ENCODE data around the gene COL28A1. TPM values are rescaled to one million over a fixed set of nuclear protein-coding genes. Genes with fewer than 3 reads are reported as not detected.

COL28A1 gene
- total and polyA plus RNA-seq, 5 donors from 2014 or later: 0.35 TPM; not detected in 4

- no peaks in the 10 kb centered on the region for H3K36me3 ChIP-seq (ENCODE audit: control insufficient read depth, insufficient read depth, low read length)
- H3K9me3 Mint-ChIP-seq: peaks cover 0 to 2% (median 0%) of the 10 kb centered on the region in 7 donors
- ATAC-seq (ENCODE audit: low read depth in 2 of 2): no peak
- no peak overlapping the region for H3K27ac Mint-ChIP-seq
- no peaks in the 10 kb centered on the region for H3K9me3 ChIP-seq (ENCODE audit: control insufficient read depth in 2 of 2, low read length in 2 of 2)
- no peaks in the 10 kb centered on the region for H3K4me1 Mint-ChIP-seq
- no peak overlapping the region for H3K4me3 Mint-ChIP-seq
- no peaks in the 10 kb centered on the region for H3K36me3 Mint-ChIP-seq
- no peak overlapping the region for H3K4me3 ChIP-seq (ENCODE audit: low read depth, low read length)
- H3K27ac ChIP-seq (ENCODE audit: insufficient read depth, low read length, poor library complexity, severe bottlenecking): no peak overlapping the region
- no peaks in the 10 kb centered on the region for H3K4me1 ChIP-seq (ENCODE audit: control insufficient read depth, insufficient read depth, low read length, poor library complexity, severe bottlenecking)
- H3K27me3 Mint-ChIP-seq: peaks cover 37% of the 10 kb centered on the region
- peaks cover 9% of the 10 kb centered on the region for H3K27me3 ChIP-seq (ENCODE audit: control insufficient read depth, insufficient read depth, low read length)
- no peak for DNase-seq
Observed at GRCh38 chr7:7516662-7517061, 19.0 kb downstream of the COL28A1 start.

- H3K27me3 ChIP-seq (ENCODE audit: control insufficient read depth, insufficient read depth, low read length): peaks cover 9% of the 10 kb centered on the region
- no peaks in the 10 kb centered on the region for H3K36me3 ChIP-seq (ENCODE audit: control insufficient read depth, insufficient read depth, low read length)
- no peak overlapping the region for H3K27ac ChIP-seq (ENCODE audit: insufficient read depth, low read length, poor library complexity, severe bottlenecking)
- Mint-ChIP-seq H3K27ac (no peak overlapping the region), H3K36me3 (no peaks in the 10 kb centered on the region), H3K9me3 (peaks cover 0 to 2% (median 0%) of the 10 kb centered on the region in 7 donors), H3K4me3 (no peak overlapping the region), H3K4me1 (no peaks in the 10 kb centered on the region), H3K27me3 (peaks cover 42% of the 10 kb centered on the region)
- ATAC-seq (ENCODE audit: low read depth in 2 of 2): no peak
- DNase-seq: no peak
- H3K4me1 ChIP-seq (ENCODE audit: control insufficient read depth, insufficient read depth, low read length, poor library complexity, severe bottlenecking): no peaks in the 10 kb centered on the region
- no peak overlapping the region for H3K4me3 ChIP-seq (ENCODE audit: low read depth, low read length)
- no peaks in the 10 kb centered on the region for H3K9me3 ChIP-seq (ENCODE audit: control insufficient read depth in 2 of 2, low read length in 2 of 2)
Observed at GRCh38 chr7:7516156-7516555, 19.5 kb downstream of the COL28A1 start.

- Histone ChIP-seq H3K4me1 (ENCODE audit: control insufficient read depth, insufficient read depth, low read length, poor library complexity, severe bottlenecking) (no peaks in the 10 kb centered on the region), H3K4me3 (ENCODE audit: low read depth, low read length) (no peak overlapping the region), H3K9me3 (ENCODE audit: control insufficient read depth in 2 of 2, low read length in 2 of 2) (no peaks in the 10 kb centered on the region), H3K27ac (ENCODE audit: insufficient read depth, low read length, poor library complexity, severe bottlenecking) (no peak overlapping the region), H3K27me3 (ENCODE audit: control insufficient read depth, insufficient read depth, low read length) (peaks cover 6% of the 10 kb centered on the region), H3K36me3 (ENCODE audit: control insufficient read depth, insufficient read depth, low read length) (no peaks in the 10 kb centered on the region)
- Mint-ChIP-seq H3K4me1 (no peaks in the 10 kb centered on the region), H3K4me3 (no peak overlapping the region), H3K9me3 (peaks cover 0 to 2% (median 0%) of the 10 kb centered on the region in 7 donors), H3K36me3 (no peaks in the 10 kb centered on the region), H3K27ac (no peak overlapping the region), H3K27me3 (peaks cover 48% of the 10 kb centered on the region)
- DNase-seq (no peak), ATAC-seq (ENCODE audit: low read depth in 2 of 2) (no peak)
Observed at GRCh38 chr7:7512861-7513597, 22.6 kb downstream of the COL28A1 start.

GRCh38 chr7:7510794-7511193, 24.9 kb downstream of the COL28A1 start:
- Mint-ChIP-seq H3K36me3 (no peaks in the 10 kb centered on the region), H3K4me3 (no peak overlapping the region), H3K27ac (no peak overlapping the region), H3K9me3 (peaks cover 0 to 2% (median 0%) of the 10 kb centered on the region in 7 donors), H3K4me1 (no peaks in the 10 kb centered on the region), H3K27me3 (peaks cover 48% of the 10 kb centered on the region)
- H3K4me3 ChIP-seq (ENCODE audit: low read depth, low read length): no peak overlapping the region
- peaks cover 4% of the 10 kb centered on the region for H3K27me3 ChIP-seq (ENCODE audit: control insufficient read depth, insufficient read depth, low read length)
- no peak overlapping the region for H3K27ac ChIP-seq (ENCODE audit: insufficient read depth, low read length, poor library complexity, severe bottlenecking)
- ATAC-seq (ENCODE audit: low read depth in 2 of 2): no peak
- no peak for DNase-seq
- no peaks in the 10 kb centered on the region for H3K36me3 ChIP-seq (ENCODE audit: control insufficient read depth, insufficient read depth, low read length)
- no peaks in the 10 kb centered on the region for H3K4me1 ChIP-seq (ENCODE audit: control insufficient read depth, insufficient read depth, low read length, poor library complexity, severe bottlenecking)
- no peaks in the 10 kb centered on the region for H3K9me3 ChIP-seq (ENCODE audit: control insufficient read depth in 2 of 2, low read length in 2 of 2)

GRCh38 chr7:7505915-7506314, 29.8 kb downstream of the COL28A1 start:
- DNase-seq (no peak), ATAC-seq (ENCODE audit: low read depth in 2 of 2) (no peak)
- Mint-ChIP-seq H3K27me3 (peaks cover 20% of the 10 kb centered on the region), H3K9me3 (peaks cover 0 to 1% (median 0%) of the 10 kb centered on the region in 7 donors), H3K4me3 (no peak overlapping the region), H3K36me3 (no peaks in the 10 kb centered on the region), H3K27ac (no peak overlapping the region), H3K4me1 (no peaks in the 10 kb centered on the region)
- no peak overlapping the region for H3K4me3 ChIP-seq (ENCODE audit: low read depth, low read length)
- H3K36me3 ChIP-seq (ENCODE audit: control insufficient read depth, insufficient read depth, low read length): no peaks in the 10 kb centered on the region
- H3K27me3 ChIP-seq (ENCODE audit: control insufficient read depth, insufficient read depth, low read length): no peaks in the 10 kb centered on the region
- no peak overlapping the region for H3K27ac ChIP-seq (ENCODE audit: insufficient read depth, low read length, poor library complexity, severe bottlenecking)
- no peaks in the 10 kb centered on the region for H3K4me1 ChIP-seq (ENCODE audit: control insufficient read depth, insufficient read depth, low read length, poor library complexity, severe bottlenecking)
- no peaks in the 10 kb centered on the region for H3K9me3 ChIP-seq (ENCODE audit: control insufficient read depth in 2 of 2, low read length in 2 of 2)

- Histone ChIP-seq H3K36me3 (ENCODE audit: control insufficient read depth, insufficient read depth, low read length) (no peaks in the 10 kb centered on the region), H3K4me1 (ENCODE audit: control insufficient read depth, insufficient read depth, low read length, poor library complexity, severe bottlenecking) (no peaks in the 10 kb centered on the region), H3K4me3 (ENCODE audit: low read depth, low read length) (no peak overlapping the region), H3K9me3 (ENCODE audit: control insufficient read depth in 2 of 2, low read length in 2 of 2) (no peaks in the 10 kb centered on the region), H3K27me3 (ENCODE audit: control insufficient read depth, insufficient read depth, low read length) (peaks cover 3% of the 10 kb centered on the region), H3K27ac (ENCODE audit: insufficient read depth, low read length, poor library complexity, severe bottlenecking) (no peak overlapping the region)
- DNase-seq: no peak
- Mint-ChIP-seq H3K27me3 (peaks cover 20% of the 10 kb centered on the region), H3K36me3 (no peaks in the 10 kb centered on the region), H3K9me3 (peaks cover 0 to 2% (median 0%) of the 10 kb centered on the region in 7 donors), H3K27ac (no peak overlapping the region), H3K4me1 (no peaks in the 10 kb centered on the region), H3K4me3 (no peak overlapping the region)
- no peak for ATAC-seq (ENCODE audit: low read depth in 2 of 2)
Observed at GRCh38 chr7:7504910-7505704, 30.6 kb downstream of the COL28A1 start.

- no peaks in the 10 kb centered on the region for H3K9me3 ChIP-seq (ENCODE audit: control insufficient read depth in 2 of 2, low read length in 2 of 2)
- Mint-ChIP-seq H3K4me1 (no peaks in the 10 kb centered on the region), H3K27ac (no peak overlapping the region), H3K4me3 (no peak overlapping the region), H3K36me3 (no peaks in the 10 kb centered on the region), H3K27me3 (peaks cover 14% of the 10 kb centered on the region), H3K9me3 (peaks cover 0 to 1% (median 0%) of the 10 kb centered on the region in 7 donors)
- H3K27me3 ChIP-seq (ENCODE audit: control insufficient read depth, insufficient read depth, low read length): peaks cover 5% of the 10 kb centered on the region
- no peak overlapping the region for H3K27ac ChIP-seq (ENCODE audit: insufficient read depth, low read length, poor library complexity, severe bottlenecking)
- no peak for DNase-seq
- H3K36me3 ChIP-seq (ENCODE audit: control insufficient read depth, insufficient read depth, low read length): no peaks in the 10 kb centered on the region
- H3K4me1 ChIP-seq (ENCODE audit: control insufficient read depth, insufficient read depth, low read length, poor library complexity, severe bottlenecking): no peaks in the 10 kb centered on the region
- H3K4me3 ChIP-seq (ENCODE audit: low read depth, low read length): no peak overlapping the region
- no peak for ATAC-seq (ENCODE audit: low read depth in 2 of 2)
Observed at GRCh38 chr7:7499892-7500291, 35.8 kb downstream of the COL28A1 start.
